Keratinocyte (primary cell): Measurements from ENCODE around the gene ZNF641. TPM values are rescaled to one million over a fixed set of nuclear protein-coding genes. Genes with fewer than 3 reads are reported as not detected.

Experiments
- DNase-seq: peaks from one replicate; pipeline ENCODE4 v3.0.0-alpha.2; 2011; ENCODE audit warnings: low read depth, missing footprints, low spot score
- FAIRE-seq: peaks from 2 replicates; lab custom pipeline; 2011; peaks lifted over from hg19 to GRCh38; lab: Jason Lieb, UNC
- H2AFZ ChIP-seq: 2 replicates; pipeline ENCODE4 v1.6.0; 2012; ENCODE audit warnings: low read length, control low read depth, inconsistent platforms; ENCODE audit not compliant: control insufficient read depth
- H3K27ac ChIP-seq: 2 replicates; pipeline ENCODE4 v1.5.1; 2011; ENCODE audit warnings: low read length; ENCODE audit not compliant: control insufficient read depth, insufficient read depth
- H3K27me3 ChIP-seq: 3 replicates; pipeline ENCODE4 v1.6.0; 2011; ENCODE audit warnings: low read length; ENCODE audit not compliant: control insufficient read depth, insufficient read depth; ENCODE audit errors: extremely low read depth
- H3K36me3 ChIP-seq, 2 experiments: 2 replicates in 1 of 2; 3 replicates in 1 of 2; pipeline ENCODE4 v1.5.1; 2011; ENCODE audit warnings: low read length in 2 of 2, mild to moderate bottlenecking in 1 of 2; ENCODE audit not compliant: control insufficient read depth in 2 of 2, insufficient read depth in 2 of 2; ENCODE audit errors: extremely low read depth in 1 of 2
- H3K4me1 ChIP-seq: 3 replicates; pipeline ENCODE4 v1.5.1; 2011; ENCODE audit warnings: low read length; ENCODE audit not compliant: control insufficient read depth, insufficient read depth; ENCODE audit errors: extremely low read depth
- H3K4me2 ChIP-seq: 3 replicates; pipeline ENCODE4 v1.6.0; 2011; ENCODE audit warnings: low read depth, low read length; ENCODE audit not compliant: control insufficient read depth, insufficient read depth; ENCODE audit errors: extremely low read depth
- H3K4me3 ChIP-seq, 3 experiments: fragments of 200-600 bp in 1 of 3; sonication (generic) in 1 of 3; 2 replicates in 2 of 3; 3 replicates in 1 of 3; pipeline ENCODE4 v1.5.1; 2011 to 2016; ENCODE audit warnings: low read length in 3 of 3, mild to moderate bottlenecking in 3 of 3, control low read depth in 2 of 3, inconsistent platforms in 1 of 3, low read depth in 1 of 3, mixed read lengths in 1 of 3, mixed run types in 1 of 3, moderate library complexity in 1 of 3; ENCODE audit not compliant: control insufficient read depth in 2 of 3, insufficient read depth in 2 of 3; ENCODE audit errors: extremely low read depth in 1 of 3
- H3K79me2 ChIP-seq: 2 replicates; pipeline ENCODE4 v1.6.0; 2012; ENCODE audit warnings: low read length; ENCODE audit not compliant: control insufficient read depth, insufficient read depth
- H3K9ac ChIP-seq: 3 replicates; pipeline ENCODE4 v1.6.0; 2011; ENCODE audit warnings: low read length; ENCODE audit not compliant: control insufficient read depth, insufficient read depth; ENCODE audit errors: extremely low read depth
- H3K9me1 ChIP-seq: 3 replicates; pipeline ENCODE4 v1.6.0; 2011; ENCODE audit warnings: low read length; ENCODE audit not compliant: control insufficient read depth, insufficient read depth; ENCODE audit errors: extremely low read depth
- H3K9me3 ChIP-seq: 2 replicates; pipeline ENCODE4 v1.5.1; 2012; ENCODE audit warnings: low read depth, low read length; ENCODE audit not compliant: control insufficient read depth
- H4K20me1 ChIP-seq: 3 replicates; pipeline ENCODE4 v1.6.0; 2011; ENCODE audit warnings: low read length; ENCODE audit not compliant: control insufficient read depth, insufficient read depth; ENCODE audit errors: extremely low read depth
- EZH2 ChIP-seq: IDR thresholded peaks from one replicate; pipeline ENCODE4 v1.6.1; 2012; ENCODE audit warnings: inconsistent platforms, mild to moderate bottlenecking, low read length, moderate library complexity
- dilution Hi-C: fragments of 300-500 bp; cut with MboI; formaldehyde crosslinking; loops from one replicate; pipeline ENCODE4 v1.7.0; 2020; ENCODE audit warnings: low sequenced_read_pairs; ENCODE audit not compliant: extremely low pct_ligation_motif_present
- polyA plus RNA-seq, 5 experiments: library from polyadenylated mRNA; depleted of rRNA in 3 of 5; stranded (reverse) in 3 of 5; stranded (forward) in 1 of 5; unstranded in 1 of 5; fragments of >200 nt; gene quantifications; 1 replicate in 1 of 5; 2 replicates in 3 of 5; 3 replicates in 1 of 5; pipeline versions ENCODE4 v1.2.1 to v1.2.3, GENCODE V29; 2011 to 2012; ENCODE audit warnings: missing spikeins in 2 of 5, low read depth in 1 of 5, low replicate concordance in 1 of 5
- TF ChIP-seq, protein P1 (sequence below), 3 experiments: IDR thresholded peaks in 1 of 3; conservative IDR thresholded peaks in 1 of 3; optimal IDR thresholded peaks in 1 of 3; 2 replicates in 2 of 3; 3 replicates in 1 of 3; pipeline versions ENCODE3 to v1.5.1; 2011; ENCODE audit warnings: low read length in 3 of 3, mild to moderate bottlenecking in 3 of 3, moderate library complexity in 2 of 3, control low read depth in 1 of 3, inconsistent platforms in 1 of 3; ENCODE audit not compliant: insufficient read depth in 2 of 3; ENCODE audit errors: extremely low read depth in 1 of 3

Gene ZNF641
- polyA plus RNA-seq, 1 donor (not counting 4 experiments of a cell fraction or from before 2014, with no cell fraction given) = 6.4 TPM

DNA sequence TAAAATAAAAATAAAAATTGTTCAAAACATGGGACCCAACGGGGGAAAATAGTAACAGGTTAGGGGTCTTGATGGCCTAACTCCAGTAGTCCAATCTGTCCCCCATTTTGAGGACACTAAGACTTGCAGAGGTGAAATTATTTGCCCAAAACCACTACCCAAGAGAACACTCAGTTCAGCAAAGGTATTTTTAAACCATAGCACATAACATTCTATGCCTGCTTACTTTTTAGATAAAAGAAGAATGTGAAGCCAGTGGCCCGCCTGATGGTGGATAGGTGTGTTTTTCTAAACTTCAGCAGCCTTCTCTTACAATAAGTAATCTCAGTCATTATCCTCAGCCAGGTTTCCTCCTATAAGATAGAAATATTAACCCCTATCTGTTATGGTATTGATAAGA lies 45.5 kb downstream of the ZNF641 start:
- H3K4me3 ChIP-seq = no peak overlapping the region
- no peak overlapping the region for H2AFZ ChIP-seq
- TF ChIP-seq, protein P1, sequence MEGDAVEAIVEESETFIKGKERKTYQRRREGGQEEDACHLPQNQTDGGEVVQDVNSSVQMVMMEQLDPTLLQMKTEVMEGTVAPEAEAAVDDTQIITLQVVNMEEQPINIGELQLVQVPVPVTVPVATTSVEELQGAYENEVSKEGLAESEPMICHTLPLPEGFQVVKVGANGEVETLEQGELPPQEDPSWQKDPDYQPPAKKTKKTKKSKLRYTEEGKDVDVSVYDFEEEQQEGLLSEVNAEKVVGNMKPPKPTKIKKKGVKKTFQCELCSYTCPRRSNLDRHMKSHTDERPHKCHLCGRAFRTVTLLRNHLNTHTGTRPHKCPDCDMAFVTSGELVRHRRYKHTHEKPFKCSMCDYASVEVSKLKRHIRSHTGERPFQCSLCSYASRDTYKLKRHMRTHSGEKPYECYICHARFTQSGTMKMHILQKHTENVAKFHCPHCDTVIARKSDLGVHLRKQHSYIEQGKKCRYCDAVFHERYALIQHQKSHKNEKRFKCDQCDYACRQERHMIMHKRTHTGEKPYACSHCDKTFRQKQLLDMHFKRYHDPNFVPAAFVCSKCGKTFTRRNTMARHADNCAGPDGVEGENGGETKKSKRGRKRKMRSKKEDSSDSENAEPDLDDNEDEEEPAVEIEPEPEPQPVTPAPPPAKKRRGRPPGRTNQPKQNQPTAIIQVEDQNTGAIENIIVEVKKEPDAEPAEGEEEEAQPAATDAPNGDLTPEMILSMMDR (optimal IDR thresholded peaks at IDR 0.05 in 1 of 3, IDR thresholded peaks at IDR 0.05 in 1 of 3, conservative IDR thresholded peaks at IDR 0.05 in 1 of 3; ENCODE audit: extremely low read depth in 1 of 3, insufficient read depth in 2 of 3, low read length in 3 of 3) = no peak
- TF ChIP-seq EZH2 = no peak
- H4K20me1 ChIP-seq = no peaks in the 10 kb centered on the region
- no peak overlapping the region for H3K9ac ChIP-seq
- no peaks in the 10 kb centered on the region for H3K9me3 ChIP-seq
- no peaks in the 10 kb centered on the region for H3K36me3 ChIP-seq
- no peak for DNase-seq
- H3K27ac ChIP-seq = no peak overlapping the region
- dilution Hi-C loops = no loop called here
- H3K9me1 ChIP-seq = no peaks in the 10 kb centered on the region
- H3K79me2 ChIP-seq = no peaks in the 10 kb centered on the region
- H3K4me2 ChIP-seq = no peak overlapping the region
- no peaks in the 10 kb centered on the region for H3K4me1 ChIP-seq
- FAIRE-seq = no peak
- H3K27me3 ChIP-seq = no peaks in the 10 kb centered on the region

DNA sequence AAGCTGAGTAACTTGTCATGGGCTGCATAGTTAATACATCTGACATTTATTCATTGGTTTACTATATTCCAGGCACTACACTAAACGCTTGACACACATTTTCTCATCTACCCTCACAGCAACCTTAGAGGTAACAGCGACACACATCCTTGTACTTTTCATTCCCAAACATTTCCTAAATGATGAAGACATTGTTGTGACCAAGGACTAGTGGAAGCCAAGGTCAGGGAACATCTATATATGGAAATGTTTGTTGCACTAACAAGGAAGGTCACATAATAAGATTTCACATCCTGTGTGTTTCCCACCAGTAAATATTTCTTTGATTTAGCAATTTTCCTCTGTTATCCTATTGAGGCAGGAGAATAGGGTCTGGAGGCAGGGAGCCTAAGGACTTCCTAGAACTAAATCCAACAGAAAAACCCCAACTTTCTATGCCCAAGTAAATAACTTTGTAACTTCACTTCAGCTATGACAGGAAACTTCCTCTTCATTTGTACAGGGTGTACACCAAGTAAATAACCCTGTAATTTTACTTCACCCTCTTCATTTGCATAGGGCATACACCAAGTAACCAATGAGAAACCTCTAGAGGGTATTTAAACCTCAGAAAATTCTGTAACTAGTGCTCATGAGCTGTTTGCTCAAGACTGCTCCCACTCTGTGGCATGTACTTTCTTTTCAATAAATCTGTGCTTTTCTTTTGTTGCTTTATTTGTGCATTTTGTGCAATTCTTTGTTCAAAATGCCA lies 48.4 kb downstream of the ZNF641 start:
- H3K27ac ChIP-seq = no peak overlapping the region
- TF ChIP-seq, protein P1 (optimal IDR thresholded peaks at IDR 0.05 in 1 of 3, IDR thresholded peaks at IDR 0.05 in 1 of 3, conservative IDR thresholded peaks at IDR 0.05 in 1 of 3; ENCODE audit: extremely low read depth in 1 of 3, insufficient read depth in 2 of 3, low read length in 3 of 3) = no peak
- no peak for TF ChIP-seq EZH2
- H2AFZ ChIP-seq = no peak overlapping the region
- no peak overlapping the region for H3K4me3 ChIP-seq
- no peaks in the 10 kb centered on the region for H3K9me3 ChIP-seq
- H4K20me1 ChIP-seq = no peaks in the 10 kb centered on the region
- no peak overlapping the region for H3K4me2 ChIP-seq
- dilution Hi-C loops = no loop called here
- H3K27me3 ChIP-seq = no peaks in the 10 kb centered on the region
- DNase-seq (no peak), FAIRE-seq (no peak)
- no peaks in the 10 kb centered on the region for H3K4me1 ChIP-seq
- no peaks in the 10 kb centered on the region for H3K36me3 ChIP-seq
- no peak overlapping the region for H3K9ac ChIP-seq
- H3K79me2 ChIP-seq = no peaks in the 10 kb centered on the region
- no peaks in the 10 kb centered on the region for H3K9me1 ChIP-seq
